GM18909 (cell line): Measurements from ENCODE around the gene TRIM66.
A peak's percentile ranks its signal among the peaks of the same experiment; 100 is the strongest.

Experiments
- ATAC-seq: cut with Tn5 transposase; IDR thresholded peaks from one replicate; pipeline ENCODE4 v1.9.1; 2021; ENCODE audit warnings: mild to moderate bottlenecking; ENCODE audit not compliant: unreplicated experiment, poor library complexity

The TRIM66 gene

GRCh38 chr11:8584511-8584910, 98.0 kb downstream of the TRIM66 start:
- ATAC-seq = no peak

DNA sequence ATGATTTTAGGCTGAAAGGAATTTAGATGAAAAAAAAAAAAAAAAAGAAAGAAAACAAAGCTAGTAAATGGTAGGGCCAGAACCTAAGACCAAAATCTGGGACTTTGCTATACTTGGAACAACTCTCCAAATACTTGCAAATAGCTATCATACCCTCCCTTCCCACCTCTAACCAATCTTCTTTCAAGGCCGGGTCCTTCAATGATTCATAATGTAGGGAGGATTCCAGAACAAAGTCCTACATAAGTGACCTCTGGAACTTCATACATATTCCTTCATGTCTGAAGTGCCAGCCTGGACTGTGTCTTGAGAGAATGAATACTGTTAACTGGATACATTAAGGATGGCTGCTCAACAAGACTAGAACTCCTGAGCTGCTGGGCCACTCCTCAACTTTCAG, 98.4 kb downstream of the TRIM66 start:
- no peak for ATAC-seq

DNA sequence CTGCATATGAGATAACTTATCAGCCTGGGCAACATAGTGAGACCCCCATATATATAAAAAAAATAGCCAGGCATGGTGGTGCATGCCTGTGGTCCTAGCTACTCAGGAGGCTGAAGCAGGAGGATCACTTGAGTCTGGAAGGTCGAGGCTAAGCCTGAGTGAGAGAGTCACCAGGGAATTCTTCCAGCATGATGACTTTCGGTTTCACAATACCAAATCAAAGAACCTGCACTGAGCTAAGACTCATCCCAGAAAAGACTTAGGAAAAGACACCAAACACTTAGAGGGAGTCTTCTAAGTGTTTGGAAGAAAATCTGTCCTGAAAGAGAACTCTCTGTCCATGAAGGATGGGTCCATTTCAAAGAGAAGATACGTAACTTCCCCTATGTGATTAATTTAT, 101.2 kb downstream of the TRIM66 start:
- ATAC-seq = no peak

GRCh38 chr11:8577791-8578581, 104.5 kb downstream of the TRIM66 start:
- no peak for ATAC-seq

DNA sequence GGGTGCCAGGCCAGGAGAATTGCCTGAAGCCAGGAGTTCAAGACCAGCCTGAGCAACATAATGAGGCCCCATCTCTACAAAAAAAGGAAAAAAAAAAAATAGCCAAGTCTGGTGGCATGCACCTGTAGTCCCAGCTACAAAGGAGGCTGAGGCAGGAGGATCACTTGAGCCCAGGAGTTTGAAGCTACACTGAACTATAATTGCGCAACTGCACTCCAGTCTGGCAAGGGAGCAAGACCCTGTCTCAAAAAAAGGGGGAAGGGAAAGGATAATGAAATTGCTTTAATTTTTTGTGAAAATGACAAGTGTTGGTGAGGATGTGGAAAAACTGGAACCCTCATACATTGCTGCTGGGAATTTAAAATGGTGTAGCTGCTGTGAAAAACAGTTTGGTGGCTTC, 107.7 kb downstream of the TRIM66 start:
- no peak for ATAC-seq

GRCh38 chr11:8573777-8574176, 108.7 kb downstream of the TRIM66 start:
- no peak for ATAC-seq

DNA sequence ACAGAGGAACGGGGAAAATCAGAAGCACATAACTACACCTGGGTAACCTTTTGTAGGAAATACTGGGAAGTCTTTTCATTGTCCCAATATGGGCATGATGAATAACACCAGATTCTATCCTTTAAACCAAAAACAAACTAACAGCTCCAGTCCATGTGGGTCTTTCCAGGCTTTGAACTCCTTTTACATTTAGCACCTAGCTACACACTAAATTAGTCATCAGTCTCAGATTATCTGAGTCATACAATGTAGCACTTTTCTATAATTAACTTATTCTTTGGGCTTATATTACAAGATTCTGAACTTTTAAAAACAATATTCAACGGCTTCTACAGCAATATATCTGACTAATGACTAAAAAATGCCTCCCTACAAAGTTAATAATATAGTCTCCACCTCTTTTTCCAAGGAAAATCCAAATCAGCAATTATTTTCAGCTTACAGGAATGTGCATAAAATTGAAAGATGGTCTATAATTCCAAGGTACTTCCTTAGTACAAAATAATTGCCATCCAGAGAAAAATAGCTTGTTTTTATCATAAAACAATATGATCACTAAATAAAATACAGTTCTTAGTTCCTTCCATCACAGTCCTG, 114.8 kb downstream of the TRIM66 start:
- ATAC-seq = no peak

- peak; percentile 57 for ATAC-seq
These were observed 115.8 kb downstream of the TRIM66 start for GRCh38 chr11:8566613-8567210.

DNA sequence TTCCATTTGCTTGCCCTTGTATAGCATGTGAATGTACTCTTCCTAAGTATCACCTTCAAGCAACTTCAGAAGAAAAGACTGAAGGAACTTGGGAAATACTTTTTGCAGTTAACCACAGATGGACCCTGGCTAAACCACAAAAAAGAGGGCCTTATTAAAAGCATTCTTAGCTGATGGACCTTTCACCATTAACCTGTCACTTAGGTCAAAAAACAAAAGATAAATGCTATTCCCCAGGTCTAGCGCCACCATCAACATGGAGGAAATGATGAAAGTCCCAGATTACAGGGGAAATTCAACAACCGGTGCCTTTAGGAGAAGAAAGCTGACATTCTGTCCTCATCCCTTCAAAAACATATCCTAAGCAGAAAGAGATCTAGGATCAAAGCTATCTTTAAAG, 117.9 kb downstream of the TRIM66 start:
- ATAC-seq = no peak
